GM21737 (cell line): ENCODE results near the gene SBNO2.
"Not testable (repeated sequence)": the region's sequence is repeated elsewhere in the genome, so short reads cannot be mapped to it uniquely, and the experiment has no call there.

Experiments
- ATAC-seq: cut with Tn5 transposase; IDR thresholded peaks from one replicate; pipeline ENCODE4 v1.9.1; 2021; ENCODE audit warnings: mild to moderate bottlenecking, moderate library complexity; ENCODE audit not compliant: unreplicated experiment

Gene SBNO2

GRCh38 chr19:1122021-1122971 is 51.8 kb downstream of the SBNO2 start:
- no peak for ATAC-seq

GRCh38 chr19:1121395-1121794 is 52.7 kb downstream of the SBNO2 start:
- ATAC-seq: no peak

- ATAC-seq: no peak
These were observed 54.4 kb downstream of the SBNO2 start for GRCh38 chr19:1119475-1120217.

- ATAC-seq: no peak
These were observed 55.1 kb downstream of the SBNO2 start for GRCh38 chr19:1118999-1119398.

- ATAC-seq: no peak
These were observed 56.4 kb downstream of the SBNO2 start for GRCh38 chr19:1117654-1118053.

GRCh38 chr19:1116726-1117581 is 57.1 kb downstream of the SBNO2 start:
- no peak for ATAC-seq

GRCh38 chr19:1115646-1116420 is 58.2 kb downstream of the SBNO2 start:
- ATAC-seq: no peak

- not testable (repeated sequence) for ATAC-seq
These were observed 59.3 kb downstream of the SBNO2 start for GRCh38 chr19:1114728-1115127.

- no peak for ATAC-seq
These were observed 60.0 kb downstream of the SBNO2 start for GRCh38 chr19:1113986-1114483.

- ATAC-seq: peak; percentile 47
These were observed 60.8 kb downstream of the SBNO2 start for GRCh38 chr19:1113030-1113985.

GRCh38 chr19:1112268-1113029 is 61.6 kb downstream of the SBNO2 start:
- ATAC-seq: no peak

- ATAC-seq: no peak
These were observed 62.3 kb downstream of the SBNO2 start for GRCh38 chr19:1111641-1112267.

- ATAC-seq: no peak
These were observed 63.0 kb downstream of the SBNO2 start for GRCh38 chr19:1110809-1111640.

- ATAC-seq: no peak
These were observed 64.1 kb downstream of the SBNO2 start for GRCh38 chr19:1109697-1110671.

- ATAC-seq: no peak
These were observed 65.0 kb downstream of the SBNO2 start for GRCh38 chr19:1109032-1109551.
